Left renal cortex interstitium (tissue), 4 donors: Measurements from ENCODE around the gene FAM78B. TPM values are rescaled to one million over a fixed set of nuclear protein-coding genes. Genes with fewer than 3 reads are reported as not detected.

Experiments
- DNase-seq, 4 donors: peaks; one replicate each; pipeline ENCODE4 v3.0.0-alpha.2; 2013; ENCODE audit warnings: low read depth in 4 of 4, low spot score in 2 of 4, missing footprints in 1 of 4
- polyA plus RNA-seq, 4 donors: library from polyadenylated mRNA; unstranded; fragments of 120-200 nt; gene quantifications; one replicate each; pipeline ENCODE4 v1.2.1, GENCODE V29; 2013; ENCODE audit not compliant: insufficient read length in 4 of 4

Gene FAM78B
- polyA plus RNA-seq, 4 donors: 1.1 to 3.9 (median 1.6) TPM

DNA sequence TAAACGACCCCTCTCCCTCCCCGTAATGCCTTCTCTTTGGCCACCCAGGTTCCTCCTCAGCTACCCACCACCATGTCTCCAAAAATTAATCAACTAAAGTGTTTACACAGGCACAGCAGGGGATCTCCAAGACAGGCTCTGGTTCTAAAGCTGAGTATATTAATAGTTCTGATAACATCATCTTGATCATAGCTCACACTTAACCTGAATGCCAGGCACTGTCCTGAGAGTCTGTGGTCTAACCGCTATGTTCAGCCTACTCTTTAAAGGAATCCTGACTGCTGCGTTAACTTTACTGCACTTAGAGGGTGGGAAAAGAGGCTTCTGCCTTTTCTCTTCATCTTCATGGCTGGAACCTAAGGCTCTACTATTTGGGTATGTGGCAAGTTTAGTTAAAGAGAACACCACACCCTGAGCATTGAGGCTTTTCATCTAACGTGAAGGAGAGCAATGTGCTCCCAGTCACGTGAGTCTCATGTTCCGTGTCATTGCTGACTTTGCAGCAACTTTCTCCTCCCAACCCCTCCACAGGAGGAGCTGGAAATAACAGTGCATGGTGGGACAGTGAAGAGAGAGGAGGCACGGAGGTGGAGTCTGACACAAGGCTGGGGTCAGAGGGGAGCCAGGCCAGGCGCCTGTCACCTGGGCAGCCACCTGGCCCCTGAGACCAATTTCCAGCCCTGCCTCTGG, 86.4 kb downstream of the FAM78B start:
- DNase-seq: no peak

DNA sequence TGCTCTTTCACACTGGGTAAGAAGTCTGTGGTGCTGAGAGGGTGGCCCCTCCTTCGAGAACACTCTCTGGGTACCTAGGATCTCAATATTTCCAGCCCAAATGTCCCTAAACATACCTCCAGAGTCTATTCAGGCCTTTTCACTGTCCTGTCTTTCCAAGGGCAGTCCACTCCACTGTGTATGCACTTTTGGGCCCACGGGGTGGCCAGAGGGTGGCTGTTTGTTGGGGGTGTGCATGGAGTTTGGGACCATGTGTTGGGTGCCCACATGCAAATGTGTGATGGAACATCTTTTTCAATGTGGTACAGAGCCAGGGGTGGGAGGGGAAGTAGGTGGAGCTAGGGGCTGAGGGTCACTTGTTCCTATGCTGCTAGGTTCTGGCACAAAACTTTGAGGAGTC, 87.5 kb downstream of the FAM78B start:
- DNase-seq: no peak

DNA sequence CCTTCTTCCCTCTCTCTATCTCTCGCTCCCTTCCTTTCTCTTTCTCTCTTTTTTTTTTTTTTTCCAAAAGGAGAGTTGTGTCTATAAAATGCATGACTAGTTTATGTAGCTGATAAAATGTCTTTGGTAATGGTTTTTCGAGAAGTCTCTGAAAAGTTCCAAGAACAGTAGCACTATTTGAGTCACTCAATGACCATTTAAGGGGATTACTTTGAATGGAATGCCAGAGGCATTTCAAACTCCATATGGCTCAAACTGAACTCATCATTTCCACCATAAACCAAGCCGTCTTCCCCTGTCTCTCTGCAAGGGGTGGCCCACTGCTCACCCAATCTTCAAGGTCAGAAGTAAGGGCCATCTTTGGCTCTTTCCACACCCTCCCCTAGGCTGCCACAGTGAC, 93.3 kb downstream of the FAM78B start:
- no peak for DNase-seq

DNA sequence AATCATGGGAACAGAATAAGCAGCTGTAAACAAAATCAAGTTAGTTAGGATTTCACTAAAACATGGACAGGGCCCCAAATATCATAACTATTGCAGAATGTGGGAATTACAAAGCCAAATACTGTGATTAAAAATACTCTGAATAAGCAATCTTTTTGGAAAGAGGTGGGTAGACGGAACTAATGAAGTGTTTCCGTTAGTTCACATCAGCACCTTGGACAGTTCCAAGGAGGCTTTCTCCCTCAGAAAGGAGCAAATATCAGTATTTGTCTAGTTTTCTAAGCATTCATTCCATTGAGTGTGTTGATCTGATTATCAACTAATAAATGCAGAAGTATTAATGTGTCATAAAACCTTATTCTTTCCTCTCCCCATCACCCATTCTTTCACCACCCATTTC, 97.4 kb downstream of the FAM78B start:
- DNase-seq: no peak

DNA sequence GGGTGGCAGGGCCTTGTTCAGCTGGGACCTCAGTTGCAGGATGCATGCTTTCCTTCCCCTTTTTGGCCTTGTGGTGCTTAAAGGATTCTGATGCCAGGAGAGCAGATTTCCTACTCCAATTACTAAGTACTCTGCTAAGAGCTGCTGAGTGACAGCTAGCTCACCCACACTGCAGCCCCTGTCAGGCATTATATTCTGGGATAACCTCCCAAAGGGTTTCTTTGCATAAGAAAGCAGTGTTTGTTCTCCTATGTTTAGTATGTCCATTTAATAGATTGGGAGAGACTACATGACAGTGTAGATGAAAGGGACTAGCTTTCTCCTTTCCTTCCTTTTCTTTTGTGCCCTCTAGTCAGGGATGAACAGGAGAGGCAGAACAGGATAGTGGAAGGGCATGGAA, 100.7 kb downstream of the FAM78B start:
- no peak for DNase-seq

DNA sequence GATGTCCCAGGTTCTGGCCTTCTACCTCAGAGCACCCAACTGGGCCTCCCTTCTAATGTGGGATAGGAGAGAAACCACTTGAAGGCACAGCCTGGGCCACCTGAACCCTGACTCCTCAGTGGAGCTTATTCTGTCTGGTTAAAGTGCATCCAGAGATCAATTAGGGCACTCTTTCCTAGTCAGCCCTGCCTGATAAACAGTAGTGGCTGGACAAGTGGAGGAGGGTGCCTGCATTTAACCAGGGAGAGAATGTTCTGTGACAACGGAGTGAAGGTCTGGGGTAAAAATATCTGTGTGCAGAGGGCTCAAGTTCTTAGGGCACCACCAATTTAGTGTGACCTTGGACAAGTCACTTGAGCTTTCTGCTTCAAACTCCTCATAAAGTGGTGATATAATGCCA, 101.8 kb downstream of the FAM78B start:
- DNase-seq: no peak

DNA sequence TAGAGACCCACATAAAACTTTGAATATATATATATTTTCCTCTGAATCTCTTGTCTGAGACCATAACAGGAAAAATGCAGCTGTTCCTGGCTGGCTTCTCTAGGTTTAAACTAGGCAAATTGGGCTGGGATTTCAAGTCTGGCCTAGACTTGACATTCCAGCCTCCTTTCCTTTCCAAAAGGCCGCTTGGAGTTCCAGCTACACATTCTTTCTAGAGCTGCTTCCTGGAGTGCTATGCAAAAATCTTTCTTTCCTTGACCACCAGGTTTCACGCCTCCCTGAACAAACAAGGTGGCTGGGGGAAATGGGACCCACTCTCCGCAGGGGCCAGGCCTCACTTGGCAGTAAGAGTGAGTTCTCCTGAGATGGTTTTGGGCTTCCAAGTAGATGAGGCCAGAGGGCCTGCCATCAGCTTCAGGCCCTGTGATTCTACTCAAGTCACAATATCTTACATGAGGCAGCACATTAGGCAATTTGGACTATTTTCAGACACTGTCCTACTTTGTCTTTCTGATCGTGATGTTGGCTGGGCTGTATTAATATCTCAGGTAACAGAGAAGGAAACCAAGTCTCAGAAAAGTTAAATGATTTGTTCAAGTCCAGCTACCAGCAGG, 102.4 kb downstream of the FAM78B start:
- no peak for DNase-seq

DNA sequence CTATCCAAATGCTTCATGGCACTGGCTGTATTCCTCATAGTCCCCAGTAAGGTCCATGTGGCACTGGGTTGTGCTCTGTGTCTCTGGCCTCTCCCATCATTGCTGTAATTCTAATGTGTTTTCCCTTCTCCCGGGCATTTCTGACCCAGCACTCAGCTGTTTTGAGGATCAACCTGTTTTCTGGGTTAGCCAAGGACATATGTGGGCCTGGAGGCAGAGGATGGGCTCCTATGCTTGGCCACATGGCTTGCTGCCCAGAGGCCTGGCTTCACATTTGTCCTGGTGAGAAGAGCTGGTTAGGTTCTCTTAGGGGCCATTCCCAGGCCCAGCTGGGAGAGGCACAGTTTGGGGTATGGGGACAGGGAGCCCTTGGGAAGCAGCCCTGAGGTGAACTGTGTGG, 103.1 kb downstream of the FAM78B start:
- no peak for DNase-seq

DNA sequence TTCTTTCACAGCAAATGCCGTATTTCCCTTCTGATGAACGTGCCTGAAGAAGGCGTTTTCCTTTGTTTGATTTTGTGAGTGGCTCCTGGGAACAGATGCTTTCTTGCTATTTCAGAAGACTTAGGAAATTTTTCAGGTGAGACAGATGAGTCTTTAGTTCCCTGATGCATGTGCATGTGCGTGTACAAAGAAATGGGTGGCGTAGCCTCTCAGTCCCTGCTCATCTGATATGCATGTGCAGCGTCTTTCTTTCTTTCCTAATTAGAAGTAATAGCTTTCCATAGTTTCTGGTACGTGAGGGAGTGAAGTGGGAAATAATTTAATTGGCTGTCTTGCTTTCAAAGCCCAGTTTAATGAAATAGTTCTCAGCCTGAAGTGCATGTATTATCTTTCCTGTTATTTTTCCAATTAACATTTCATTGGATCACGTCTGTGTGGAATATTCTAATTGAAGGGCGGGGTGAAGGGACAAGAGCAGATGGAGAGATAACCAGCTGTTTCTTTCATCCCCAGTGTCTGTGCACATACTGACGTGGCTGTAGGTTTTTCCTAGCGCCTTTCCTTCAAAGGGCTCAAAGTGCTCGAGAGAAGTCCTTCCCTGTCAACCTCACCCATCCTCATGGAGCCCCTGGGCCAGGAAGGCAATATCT, 104.3 kb downstream of the FAM78B start:
- no peak for DNase-seq

DNA sequence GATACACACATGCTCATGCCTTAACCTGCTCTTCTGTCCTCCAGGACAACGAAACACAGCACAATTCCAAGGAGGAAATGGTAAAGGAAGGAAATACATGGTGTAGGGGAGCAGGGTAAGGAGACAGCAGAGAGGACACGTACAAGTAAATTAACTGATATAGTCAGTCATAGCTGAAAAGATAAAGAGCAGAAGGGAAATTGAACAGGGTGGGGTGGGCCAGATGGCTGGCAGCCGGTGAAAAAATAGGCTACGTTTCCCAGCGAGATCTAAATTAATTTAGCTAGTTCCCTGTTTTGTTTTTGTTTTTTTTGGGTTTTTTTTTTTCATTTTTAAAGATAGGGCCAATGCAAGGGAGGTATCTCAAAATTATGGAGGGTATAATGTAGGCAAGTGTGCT, 109.2 kb downstream of the FAM78B start:
- no peak for DNase-seq

DNA sequence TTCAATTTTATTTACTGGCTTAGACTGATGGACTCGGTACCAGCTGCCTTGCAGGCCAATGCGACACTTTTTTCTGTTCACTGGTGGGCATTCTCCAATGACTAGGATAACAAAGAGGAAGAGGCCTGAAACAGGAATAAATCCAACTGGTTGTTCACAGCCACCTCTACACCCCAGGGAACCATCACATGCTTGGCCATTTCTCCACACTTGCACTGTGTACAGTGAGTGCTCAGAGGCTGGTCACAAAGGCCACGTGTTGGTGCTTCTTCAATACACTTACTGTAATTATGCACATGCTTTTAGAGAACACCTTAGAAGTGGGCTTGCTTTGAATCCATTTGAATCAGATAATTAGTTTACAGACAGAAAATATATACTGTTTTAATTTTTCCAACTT, 113.4 kb downstream of the FAM78B start:
- DNase-seq: no peak

DNA sequence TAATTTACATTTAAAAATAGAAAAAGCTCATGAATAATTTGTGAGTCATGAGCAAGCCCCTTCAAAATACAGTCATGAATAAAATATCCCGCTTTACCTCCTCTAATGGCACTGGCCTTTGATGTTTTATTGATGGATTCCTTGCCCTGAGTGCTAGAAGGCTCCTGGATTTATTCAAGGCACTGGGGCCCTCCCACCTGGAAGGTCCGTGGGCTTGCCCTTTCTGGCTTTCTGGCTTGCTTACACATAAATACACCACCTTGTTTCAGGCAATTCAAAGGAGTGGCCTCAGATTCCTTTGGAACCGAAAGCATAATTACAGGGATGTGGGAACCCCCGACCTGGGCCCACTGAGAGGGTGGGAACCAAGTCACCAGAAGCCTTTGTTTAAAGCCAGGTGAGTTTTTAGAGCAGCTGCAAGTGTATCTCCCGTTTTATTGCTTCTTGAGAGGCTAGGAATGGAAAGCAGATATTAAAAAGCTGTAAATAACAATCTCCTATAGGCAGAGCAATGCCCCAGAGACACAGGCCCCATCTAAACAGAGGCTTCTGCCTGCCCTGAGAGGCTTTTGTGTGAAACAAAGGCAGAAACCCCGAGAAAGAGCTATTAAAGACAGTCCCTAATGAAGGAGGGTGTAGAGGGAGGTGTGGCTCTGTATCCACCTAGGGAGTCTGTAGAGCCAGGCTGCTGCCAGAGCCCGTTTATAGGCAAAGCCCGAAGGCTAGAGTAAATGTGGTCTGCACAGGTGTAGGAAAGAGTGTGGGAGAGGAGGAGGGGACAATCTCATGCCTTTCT, 126.4 kb downstream of the FAM78B start:
- no peak for DNase-seq

DNA sequence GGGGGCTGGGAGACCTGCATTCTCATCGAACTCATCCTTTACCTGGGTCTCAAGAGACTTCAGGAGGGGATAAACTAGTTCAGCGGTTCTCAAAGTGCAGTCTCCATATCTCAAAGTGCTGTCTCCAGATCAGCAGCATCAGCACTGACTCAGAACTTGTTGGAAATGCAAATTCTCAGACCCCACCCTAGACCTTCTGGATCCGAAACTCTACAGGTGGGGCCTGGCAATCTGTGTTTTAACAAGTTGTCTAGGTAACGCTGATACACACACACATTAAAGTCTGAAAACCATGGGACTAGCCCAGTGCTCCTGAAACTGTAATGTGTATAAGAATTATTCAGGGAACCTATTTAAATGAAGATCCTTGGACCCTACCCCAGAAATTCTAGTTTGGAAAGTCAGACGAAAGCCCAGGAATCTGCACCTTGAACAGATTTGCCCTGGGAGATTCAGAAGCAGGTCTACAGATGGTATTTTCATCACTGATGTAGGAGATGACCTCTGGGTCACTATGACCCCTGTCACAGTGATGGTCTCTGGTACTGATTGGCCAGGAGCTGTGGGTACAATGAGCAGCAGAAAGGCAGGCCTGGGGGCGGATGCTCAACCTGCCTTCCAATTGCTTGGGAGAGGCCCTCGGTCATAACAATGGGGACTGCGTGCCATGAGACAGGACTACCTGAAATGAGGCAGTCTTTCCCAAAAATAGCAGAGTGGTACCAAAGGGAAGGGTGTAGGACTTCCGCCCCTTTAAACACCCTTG, 127.2 kb downstream of the FAM78B start:
- DNase-seq: no peak

DNA sequence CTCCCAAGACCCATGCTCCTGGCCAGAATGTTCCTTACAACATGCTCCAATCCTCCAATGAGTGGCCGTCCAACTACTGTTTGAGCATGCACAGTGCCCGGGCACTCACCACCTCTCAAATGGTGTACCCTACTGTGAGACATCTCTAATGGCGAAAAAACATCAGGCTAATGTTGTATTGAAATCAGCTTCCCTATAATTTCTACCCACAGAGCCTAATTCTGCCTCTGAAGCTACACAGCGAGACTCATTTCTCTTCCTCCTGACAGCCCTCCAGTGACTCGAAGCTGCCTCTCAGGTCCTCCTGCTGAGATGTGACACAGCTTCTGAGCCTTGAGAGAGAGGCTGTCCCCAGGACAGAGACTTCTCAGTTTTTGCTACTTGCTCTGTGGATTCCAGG, 130.7 kb downstream of the FAM78B start:
- no peak for DNase-seq

DNA sequence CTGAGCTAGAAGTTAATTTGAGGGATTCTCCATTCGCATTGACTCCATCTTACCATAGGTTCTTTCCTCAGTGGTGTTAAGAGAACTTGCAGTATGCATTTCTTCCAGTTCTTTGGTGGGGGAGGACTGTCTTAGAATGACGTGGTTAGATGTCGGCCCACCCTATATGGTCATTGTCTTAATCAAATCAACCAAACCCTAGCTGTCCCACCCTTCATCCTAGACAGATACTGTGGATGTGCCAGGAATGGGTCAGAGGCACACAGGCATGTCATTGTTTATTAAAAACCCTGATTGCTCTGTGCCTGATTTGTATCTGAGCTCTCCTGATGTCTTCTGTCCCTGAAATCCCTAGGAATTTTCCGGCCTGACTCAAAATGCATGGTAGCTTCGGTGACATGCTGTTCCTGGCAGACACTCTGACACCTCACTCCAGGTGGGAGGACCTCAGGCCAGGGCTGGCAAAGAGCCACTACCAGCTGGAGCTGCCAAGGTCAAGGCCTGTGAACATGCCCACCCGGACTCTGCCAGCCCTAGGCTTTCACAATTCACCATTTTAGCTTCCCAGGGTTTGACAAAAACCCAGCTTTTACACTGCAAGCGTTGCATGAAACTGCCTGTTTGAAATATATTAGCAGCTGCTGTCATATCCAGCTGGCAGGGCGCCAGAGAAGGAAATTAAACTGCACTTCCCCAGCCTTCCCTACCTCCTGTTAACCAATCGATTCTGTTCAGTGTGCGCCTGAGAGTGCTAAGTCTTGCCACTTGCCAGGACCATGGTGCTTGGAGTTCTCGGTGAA, 134.0 kb downstream of the FAM78B start:
- DNase-seq: no peak

DNA sequence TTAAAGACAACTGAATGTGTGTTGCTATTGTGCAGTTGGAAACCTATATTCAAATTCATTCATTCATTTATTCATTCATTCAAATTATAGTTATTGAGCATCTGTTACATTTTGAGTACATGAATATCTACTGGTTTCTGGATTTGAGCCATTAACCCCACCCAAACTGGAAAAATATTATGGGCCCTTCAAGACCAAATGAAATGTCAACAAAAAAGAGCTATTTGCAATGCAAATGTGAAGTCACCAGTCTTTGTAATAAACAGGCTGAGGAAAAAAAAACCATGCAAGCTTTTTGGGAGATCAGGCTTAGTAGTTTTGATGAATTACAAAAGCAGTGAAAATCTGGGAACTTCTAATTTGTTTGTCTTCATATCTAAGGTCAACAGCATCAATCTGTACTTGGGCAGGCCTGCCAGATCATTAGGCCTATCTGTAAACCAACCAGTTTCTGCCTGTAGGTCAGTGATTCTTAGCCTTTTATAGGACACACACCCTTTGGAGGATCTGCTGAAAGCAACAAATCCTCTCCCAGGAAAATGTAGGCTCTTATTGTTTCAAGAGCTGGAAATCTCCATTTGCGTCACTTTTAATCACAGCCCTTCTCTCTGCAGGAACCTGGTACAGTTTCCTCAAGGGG, 134.7 kb downstream of the FAM78B start:
- no peak for DNase-seq

DNA sequence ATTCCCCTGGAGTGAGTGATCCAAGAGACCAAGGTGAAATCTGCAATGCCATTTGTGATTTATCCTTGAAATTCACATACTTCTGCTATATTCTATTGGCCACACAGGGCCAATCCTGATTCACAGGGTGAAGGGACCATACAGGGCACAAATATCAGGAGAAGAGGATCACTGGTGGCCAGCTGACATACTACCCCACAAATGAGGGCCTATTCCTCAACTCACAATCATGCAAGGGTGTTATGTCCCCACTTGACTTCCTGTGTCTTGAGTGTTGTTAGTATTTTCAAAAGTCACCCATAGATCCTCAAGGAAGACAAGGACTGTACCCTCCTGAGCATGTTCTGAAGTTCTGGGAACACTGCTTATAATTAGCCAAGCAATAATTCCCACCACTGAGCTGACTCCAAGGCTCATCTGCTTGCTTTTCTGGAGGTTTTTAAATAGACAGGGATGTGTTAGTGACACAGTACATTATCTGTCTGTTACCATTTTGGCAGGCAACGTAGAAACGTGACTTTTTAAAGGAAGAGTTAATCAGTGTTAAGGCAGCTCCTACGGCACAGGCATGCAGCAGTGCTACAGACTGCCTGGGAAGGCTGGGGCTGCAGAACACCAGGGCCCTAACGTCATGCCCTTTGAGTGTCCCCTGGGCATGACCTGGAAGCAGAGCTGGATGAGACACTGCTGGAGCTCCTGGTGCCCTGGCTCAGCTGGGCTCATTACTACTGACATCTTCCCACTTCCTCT, 137.4 kb downstream of the FAM78B start:
- no peak for DNase-seq

DNA sequence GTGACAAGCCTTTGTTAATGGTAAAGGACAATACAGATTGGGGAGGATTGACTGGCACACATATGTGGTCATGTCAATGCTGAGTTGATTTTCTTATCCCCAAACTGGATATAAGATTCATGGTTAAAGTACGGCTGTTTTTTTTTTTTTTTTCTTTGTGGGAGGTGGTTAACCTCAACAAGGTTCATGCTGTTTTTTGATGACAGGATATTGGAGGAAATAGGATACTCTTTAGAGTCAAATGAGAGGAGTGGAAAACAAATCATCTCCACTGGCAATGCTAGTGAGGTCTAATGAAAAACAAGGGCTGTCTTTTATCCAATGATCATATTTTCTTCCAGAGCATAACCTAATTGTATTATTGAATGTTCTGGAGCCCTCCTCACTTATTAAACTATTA, 140.2 kb downstream of the FAM78B start:
- DNase-seq: no peak

DNA sequence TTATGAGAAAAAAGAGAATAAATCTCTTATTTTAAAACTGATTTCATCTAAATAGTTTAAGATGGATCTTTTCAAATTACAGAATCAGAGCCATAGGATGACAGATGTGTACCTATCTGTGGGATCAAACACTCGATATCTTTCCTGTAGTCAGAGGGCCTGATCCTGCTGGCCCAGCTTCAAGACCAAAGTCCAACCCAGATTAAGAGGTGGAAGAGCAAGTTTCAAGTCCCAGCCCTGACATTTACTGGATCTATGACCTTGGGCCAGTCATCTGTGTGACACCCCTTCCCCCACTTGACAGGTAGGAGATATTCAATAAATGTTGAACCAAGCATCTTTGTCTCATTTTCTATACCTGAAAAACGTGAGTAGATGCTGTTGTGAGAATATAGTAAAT, 140.7 kb downstream of the FAM78B start:
- DNase-seq: no peak
